NB4 (cell line): ENCODE results near the gene SRBD1.

Source experiments
- POLR2A ChIP-seq: IDR thresholded peaks from 2 replicates; pipeline ENCODE4 v1.6.1; 2011; ENCODE audit warnings: mild to moderate bottlenecking; ENCODE audit not compliant: insufficient read length; ENCODE audit errors: extremely low read depth
- TF ChIP-seq, protein P1 (sequence below): IDR thresholded peaks from 2 replicates; pipeline ENCODE4 v1.6.1; 2011; ENCODE audit warnings: low read depth, low read length
- TF ChIP-seq, protein P2 (sequence below): IDR thresholded peaks from one replicate; pipeline ENCODE4 v1.5.1; 2012; ENCODE audit warnings: low read depth, low read length

DNA sequence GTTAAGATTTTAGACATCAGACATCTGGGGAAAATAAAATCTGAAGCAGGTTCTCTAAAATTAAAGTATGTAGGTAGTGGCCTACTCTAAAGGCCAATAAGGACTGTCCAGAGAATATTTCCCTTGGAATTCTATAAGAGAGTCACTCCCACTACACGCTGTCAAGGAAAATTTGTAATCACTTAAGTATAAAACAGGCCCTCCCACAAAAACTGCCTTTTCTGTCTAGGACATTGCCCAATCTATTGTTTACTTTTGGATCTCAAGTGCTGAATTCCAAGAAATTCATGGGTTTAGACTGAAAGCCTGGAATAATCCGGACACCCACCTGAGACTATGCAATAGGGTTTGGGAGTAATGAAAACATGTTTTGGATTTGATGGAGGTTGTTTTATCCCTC lies 1.7 kb upstream of the SRBD1 start:
- TF ChIP-seq, protein P1, sequence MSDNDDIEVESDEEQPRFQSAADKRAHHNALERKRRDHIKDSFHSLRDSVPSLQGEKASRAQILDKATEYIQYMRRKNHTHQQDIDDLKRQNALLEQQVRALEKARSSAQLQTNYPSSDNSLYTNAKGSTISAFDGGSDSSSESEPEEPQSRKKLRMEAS: no peak
- TF ChIP-seq, protein P2, sequence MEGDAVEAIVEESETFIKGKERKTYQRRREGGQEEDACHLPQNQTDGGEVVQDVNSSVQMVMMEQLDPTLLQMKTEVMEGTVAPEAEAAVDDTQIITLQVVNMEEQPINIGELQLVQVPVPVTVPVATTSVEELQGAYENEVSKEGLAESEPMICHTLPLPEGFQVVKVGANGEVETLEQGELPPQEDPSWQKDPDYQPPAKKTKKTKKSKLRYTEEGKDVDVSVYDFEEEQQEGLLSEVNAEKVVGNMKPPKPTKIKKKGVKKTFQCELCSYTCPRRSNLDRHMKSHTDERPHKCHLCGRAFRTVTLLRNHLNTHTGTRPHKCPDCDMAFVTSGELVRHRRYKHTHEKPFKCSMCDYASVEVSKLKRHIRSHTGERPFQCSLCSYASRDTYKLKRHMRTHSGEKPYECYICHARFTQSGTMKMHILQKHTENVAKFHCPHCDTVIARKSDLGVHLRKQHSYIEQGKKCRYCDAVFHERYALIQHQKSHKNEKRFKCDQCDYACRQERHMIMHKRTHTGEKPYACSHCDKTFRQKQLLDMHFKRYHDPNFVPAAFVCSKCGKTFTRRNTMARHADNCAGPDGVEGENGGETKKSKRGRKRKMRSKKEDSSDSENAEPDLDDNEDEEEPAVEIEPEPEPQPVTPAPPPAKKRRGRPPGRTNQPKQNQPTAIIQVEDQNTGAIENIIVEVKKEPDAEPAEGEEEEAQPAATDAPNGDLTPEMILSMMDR: no peak
- TF ChIP-seq POLR2A: no peak
